IPS-15b (cell line): ENCODE results near the gene KERA.

Source experiments
- H3K27me3 ChIP-seq: one replicate; pipeline ENCODE4 v1.6.1; 2013; ENCODE audit warnings: low read length; ENCODE audit not compliant: control insufficient read depth, insufficient read depth
- H3K36me3 ChIP-seq: one replicate; pipeline ENCODE4 v1.6.1; 2013; ENCODE audit warnings: low read length; ENCODE audit not compliant: control insufficient read depth, insufficient read depth
- H3K4me1 ChIP-seq: one replicate; pipeline ENCODE4 v1.6.1; 2013; ENCODE audit warnings: mild to moderate bottlenecking, low read length; ENCODE audit not compliant: control insufficient read depth, insufficient read depth
- H3K4me3 ChIP-seq: one replicate; pipeline ENCODE4 v1.5.1; 2013; ENCODE audit warnings: low read depth, low read length
- H3K9ac ChIP-seq: one replicate; pipeline ENCODE4 v1.6.1; 2013; ENCODE audit warnings: low read depth, mild to moderate bottlenecking, low read length
- H3K9me3 ChIP-seq: one replicate; pipeline ENCODE4 v1.6.1; 2013; ENCODE audit warnings: mild to moderate bottlenecking, low read length; ENCODE audit not compliant: control insufficient read depth, insufficient read depth

KERA gene

GRCh38 chr12:91003737-91004136 is 54.1 kb downstream of the KERA start:
- Histone ChIP-seq H3K36me3 (no peaks in the 10 kb centered on the region), H3K9me3 (no peaks in the 10 kb centered on the region), H3K9ac (no peak overlapping the region), H3K27me3 (no peaks in the 10 kb centered on the region), H3K4me1 (no peaks in the 10 kb centered on the region), H3K4me3 (no peak overlapping the region)

- Histone ChIP-seq H3K4me3 (no peak overlapping the region), H3K4me1 (no peaks in the 10 kb centered on the region), H3K9me3 (no peaks in the 10 kb centered on the region), H3K9ac (no peak overlapping the region), H3K36me3 (no peaks in the 10 kb centered on the region), H3K27me3 (no peaks in the 10 kb centered on the region)
Observed at GRCh38 chr12:91001306-91001705, 56.5 kb downstream of the KERA start.
